A549 (cell line): Measurements from ENCODE around the gene GRSF1. TPM values are rescaled to one million over a fixed set of nuclear protein-coding genes. Genes with fewer than 3 reads are reported as not detected.

Experiments
- ATAC-seq, 2 experiments: fragments of 200-7000 bp in 1 of 2; fragments of >200 bp in 1 of 2; cut with Nextera tagmentation in 1 of 2; cut with Tn5 transposase in 1 of 2; 3 replicates each; pipeline versions ENCODE4 v1.8.0 to v1.9.1; 2018 to 2020; ENCODE audit warnings: mild to moderate bottlenecking in 1 of 2, moderate library complexity in 1 of 2
- CTCF ChIA-PET: fragments of 300-600 bp; sonication (Branson Sonifier 250); formaldehyde crosslinking; extraction: SDS; loops from one replicate; lab custom pipeline; 2021; ENCODE audit warnings: antibody characterized with exemption, inconsistent platforms; lab: Yijun Ruan, JAX
- POLR2A ChIA-PET: fragments of 350-600 bp; formaldehyde crosslinking; extraction: SDS; loops from one replicate; lab custom pipeline; 2021; ENCODE audit warnings: antibody characterized with exemption, inconsistent platforms; lab: Yijun Ruan, JAX
- DNase-seq, 2 experiments: peaks; one replicate each; pipeline versions ENCODE4 v3.0.0 to v3.0.0-alpha.2; 2011 to 2016; ENCODE audit warnings: low read depth in 1 of 2, low spot score in 1 of 2
- FAIRE-seq: peaks from 2 replicates; lab custom pipeline; 2011; peaks lifted over from hg19 to GRCh38; lab: Jason Lieb, UNC
- H3K27ac ChIP-seq, 2 experiments: fragments of >200 bp; sonication (Bioruptor Twin); formaldehyde crosslinking; 3 replicates each; pipeline ENCODE4 v1.5.1; 2016 to 2017
- H3K4me1 ChIP-seq: fragments of >200 bp; sonication (Bioruptor Twin); formaldehyde crosslinking; 3 replicates; pipeline ENCODE4 v1.6.1; 2016
- H3K4me2 ChIP-seq: fragments of >200 bp; sonication (Bioruptor Twin); formaldehyde crosslinking; 3 replicates; pipeline ENCODE4 v1.6.1; 2016
- H3K4me3 ChIP-seq: fragments of >200 bp; sonication (Bioruptor Twin); formaldehyde crosslinking; 3 replicates; pipeline ENCODE4 v1.5.1; 2016
- H3K9me3 ChIP-seq: fragments of >200 bp; sonication (Bioruptor Twin); formaldehyde crosslinking; 3 replicates; pipeline ENCODE4 v1.6.1; 2016
- CBX8 ChIP-seq: fragments of 200-600 bp; sonication (generic); IDR thresholded peaks from 2 replicates; pipeline ENCODE4 v1.6.1; 2016
- CHD2 ChIP-seq: fragments of 150-350 bp; IDR thresholded peaks from 2 replicates; pipeline ENCODE4 v1.6.1; 2014; ENCODE audit warnings: low read length; ENCODE audit not compliant: partially characterized antibody
- EHMT2 ChIP-seq: fragments of 200-600 bp; sonication (generic); IDR thresholded peaks from 2 replicates; pipeline ENCODE4 v1.6.1; 2016; ENCODE audit warnings: antibody characterized with exemption, low read depth, mild to moderate bottlenecking, moderate library complexity
- GATA3 ChIP-seq: IDR thresholded peaks from 2 replicates; pipeline ENCODE4 v1.6.1; 2012; ENCODE audit warnings: borderline replicate concordance
- HDAC2 ChIP-seq: fragments of 200-600 bp; sonication (generic); IDR thresholded peaks from 2 replicates; pipeline ENCODE4 v1.6.1; 2016
- HOXB5 ChIP-seq: fragments of 250-450 bp; sonication (Bioruptor Pico); IDR thresholded peaks from 2 replicates; pipeline ENCODE4 v1.5.0; 2020; ENCODE audit warnings: mild to moderate bottlenecking, moderate library complexity
- KDM1A ChIP-seq: fragments of 200-600 bp; sonication (generic); IDR thresholded peaks from 2 replicates; pipeline ENCODE4 v1.6.1; 2016; ENCODE audit warnings: low read depth, mild to moderate bottlenecking
- KDM5A ChIP-seq: fragments of 200-600 bp; sonication (generic); IDR thresholded peaks from 2 replicates; pipeline ENCODE4 v1.6.1; 2016; ENCODE audit warnings: antibody characterized with exemption, mild to moderate bottlenecking
- MAFK ChIP-seq: fragments of 450-650 bp; IDR thresholded peaks from 2 replicates; pipeline ENCODE4 v1.6.1; 2014; ENCODE audit not compliant: partially characterized antibody
- MAZ ChIP-seq: fragments of 150-350 bp; IDR thresholded peaks from 2 replicates; pipeline ENCODE4 v1.6.1; 2014; ENCODE audit warnings: antibody characterized with exemption, low read depth, low read length, borderline replicate concordance
- POLR2A ChIP-seq: IDR thresholded peaks from 2 replicates; pipeline ENCODE4 v1.6.1; 2012; ENCODE audit warnings: mild to moderate bottlenecking, low read length
- RCOR1 ChIP-seq: fragments of 150-350 bp; IDR thresholded peaks from 2 replicates; pipeline ENCODE4 v1.6.1; 2014; ENCODE audit warnings: antibody characterized with exemption, low read length, low read depth
- RFX5 ChIP-seq: fragments of 450-650 bp; IDR thresholded peaks from 2 replicates; pipeline ENCODE4 v1.7.1; 2014; ENCODE audit warnings: antibody characterized with exemption, mild to moderate bottlenecking, moderate library complexity
- RNF2 ChIP-seq: fragments of 200-600 bp; sonication (generic); IDR thresholded peaks from 2 replicates; pipeline ENCODE4 v1.6.1; 2016; ENCODE audit warnings: low read depth, mild to moderate bottlenecking, antibody characterized with exemption, moderate library complexity, borderline replicate concordance
- TFCP2L1 ChIP-seq: fragments of 250-450 bp; sonication (Bioruptor Pico); IDR thresholded peaks from 2 replicates; pipeline ENCODE4 v1.5.0; 2021; ENCODE audit warnings: mild to moderate bottlenecking
- ZC3H11A ChIP-seq: fragments of 450-650 bp; IDR thresholded peaks from 2 replicates; pipeline ENCODE4 v1.6.1; 2014; ENCODE audit warnings: antibody characterized with exemption, mild to moderate bottlenecking
- ZSCAN20 ChIP-seq: fragments of 250-450 bp; sonication (Bioruptor Pico); IDR thresholded peaks from 2 replicates; pipeline ENCODE4 v1.8.0; 2022; ENCODE audit warnings: mild to moderate bottlenecking, moderate library complexity
- WGBS: methylation state at CpG from one replicate; pipeline ENCODE4 v1.1.6; 2017; ENCODE audit errors: missing lambda C conversion rate; 5-methylcytosine and 5-hydroxymethylcytosine counted together
- polyA plus RNA-seq, 4 experiments: library from polyadenylated mRNA; depleted of rRNA in 3 of 4; stranded (reverse); fragments of >200 nt; fragmentation: RNase III in 1 of 4; extraction: RNeasy Plus Mini Kit Qiagen cat#74134 plus additional on column Dnase treatment in 1 of 4; gene quantifications; 2 replicates in 3 of 4; 3 replicates in 1 of 4; pipeline ENCODE4 v1.2.3, GENCODE V29; 2011 to 2017
- TF ChIP-seq, protein P1 (sequence below): fragments of >200 bp; sonication (Bioruptor Twin); formaldehyde crosslinking; IDR thresholded peaks from 2 replicates; pipeline ENCODE4 v1.6.1; 2016
- TF ChIP-seq, protein P2 (sequence below): fragments of 200-600 bp; sonication (generic); IDR thresholded peaks from 2 replicates; pipeline ENCODE4 v1.6.1; 2016; ENCODE audit warnings: antibody characterized with exemption, mild to moderate bottlenecking, moderate library complexity
- TF ChIP-seq, protein P3 (sequence below): IDR thresholded peaks from 2 replicates; pipeline ENCODE4 v1.6.1; 2012

The GRSF1 gene
- polyA plus RNA-seq, 2 of the 4 experiments (the other 2 are of a cell fraction) = 94.3 to 112 TPM

DNA sequence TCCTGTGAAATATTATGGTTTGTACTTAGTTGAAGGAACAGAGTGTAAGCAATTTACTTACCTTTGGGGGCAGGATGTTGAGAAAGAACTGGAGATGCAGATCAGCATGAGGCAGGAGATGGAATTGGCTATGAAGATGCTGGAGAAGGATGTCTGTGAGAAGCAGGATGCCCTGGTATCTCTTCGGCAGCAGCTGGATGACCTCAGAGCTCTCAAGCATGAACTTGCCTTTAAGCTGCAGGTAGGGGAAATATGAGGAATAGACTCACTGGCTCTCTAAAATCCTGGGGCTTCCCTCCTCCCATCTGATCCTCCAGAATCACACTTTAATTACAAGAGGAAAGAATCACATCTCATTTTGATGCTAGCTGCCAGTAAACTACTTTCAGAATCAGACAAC is 51.0 kb downstream of the GRSF1 start:
- ATAC-seq = no peak
- no peak overlapping the region for H3K27ac ChIP-seq
- no peak for DNase-seq
- H3K4me1 ChIP-seq = no peaks in the 10 kb centered on the region
- WGBS = 86% methylated on average over 1 of the region's 1 CpG
- TF ChIP-seq, protein P1, sequence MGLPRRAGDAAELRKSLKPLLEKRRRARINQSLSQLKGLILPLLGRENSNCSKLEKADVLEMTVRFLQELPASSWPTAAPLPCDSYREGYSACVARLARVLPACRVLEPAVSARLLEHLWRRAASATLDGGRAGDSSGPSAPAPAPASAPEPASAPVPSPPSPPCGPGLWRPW = no peak
- TF ChIP-seq RNF2 (no peak), RCOR1 (no peak), HDAC2 (no peak), ZSCAN20 (CRISPR knock-in tag) (no peak), ZC3H11A (no peak), HOXB5 (CRISPR knock-in tag) (no peak), POLR2A (no peak), TFCP2L1 (CRISPR knock-in tag) (no peak), MAZ (no peak), MAFK (no peak), KDM1A (no peak), CHD2 (no peak), GATA3 (no peak), EHMT2 (no peak), CBX8 (no peak), KDM5A (no peak), RFX5 (no peak)
- TF ChIP-seq, protein P2, sequence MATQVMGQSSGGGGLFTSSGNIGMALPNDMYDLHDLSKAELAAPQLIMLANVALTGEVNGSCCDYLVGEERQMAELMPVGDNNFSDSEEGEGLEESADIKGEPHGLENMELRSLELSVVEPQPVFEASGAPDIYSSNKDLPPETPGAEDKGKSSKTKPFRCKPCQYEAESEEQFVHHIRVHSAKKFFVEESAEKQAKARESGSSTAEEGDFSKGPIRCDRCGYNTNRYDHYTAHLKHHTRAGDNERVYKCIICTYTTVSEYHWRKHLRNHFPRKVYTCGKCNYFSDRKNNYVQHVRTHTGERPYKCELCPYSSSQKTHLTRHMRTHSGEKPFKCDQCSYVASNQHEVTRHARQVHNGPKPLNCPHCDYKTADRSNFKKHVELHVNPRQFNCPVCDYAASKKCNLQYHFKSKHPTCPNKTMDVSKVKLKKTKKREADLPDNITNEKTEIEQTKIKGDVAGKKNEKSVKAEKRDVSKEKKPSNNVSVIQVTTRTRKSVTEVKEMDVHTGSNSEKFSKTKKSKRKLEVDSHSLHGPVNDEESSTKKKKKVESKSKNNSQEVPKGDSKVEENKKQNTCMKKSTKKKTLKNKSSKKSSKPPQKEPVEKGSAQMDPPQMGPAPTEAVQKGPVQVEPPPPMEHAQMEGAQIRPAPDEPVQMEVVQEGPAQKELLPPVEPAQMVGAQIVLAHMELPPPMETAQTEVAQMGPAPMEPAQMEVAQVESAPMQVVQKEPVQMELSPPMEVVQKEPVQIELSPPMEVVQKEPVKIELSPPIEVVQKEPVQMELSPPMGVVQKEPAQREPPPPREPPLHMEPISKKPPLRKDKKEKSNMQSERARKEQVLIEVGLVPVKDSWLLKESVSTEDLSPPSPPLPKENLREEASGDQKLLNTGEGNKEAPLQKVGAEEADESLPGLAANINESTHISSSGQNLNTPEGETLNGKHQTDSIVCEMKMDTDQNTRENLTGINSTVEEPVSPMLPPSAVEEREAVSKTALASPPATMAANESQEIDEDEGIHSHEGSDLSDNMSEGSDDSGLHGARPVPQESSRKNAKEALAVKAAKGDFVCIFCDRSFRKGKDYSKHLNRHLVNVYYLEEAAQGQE = no peak
- TF ChIP-seq, protein P3, sequence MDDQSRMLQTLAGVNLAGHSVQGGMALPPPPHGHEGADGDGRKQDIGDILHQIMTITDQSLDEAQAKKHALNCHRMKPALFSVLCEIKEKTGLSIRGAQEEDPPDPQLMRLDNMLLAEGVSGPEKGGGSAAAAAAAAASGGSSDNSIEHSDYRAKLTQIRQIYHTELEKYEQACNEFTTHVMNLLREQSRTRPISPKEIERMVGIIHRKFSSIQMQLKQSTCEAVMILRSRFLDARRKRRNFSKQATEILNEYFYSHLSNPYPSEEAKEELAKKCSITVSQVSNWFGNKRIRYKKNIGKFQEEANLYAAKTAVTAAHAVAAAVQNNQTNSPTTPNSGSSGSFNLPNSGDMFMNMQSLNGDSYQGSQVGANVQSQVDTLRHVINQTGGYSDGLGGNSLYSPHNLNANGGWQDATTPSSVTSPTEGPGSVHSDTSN = no peak
- H3K4me3 ChIP-seq = no peak overlapping the region
- POLR2A ChIA-PET = no interaction called here
- CTCF ChIA-PET = no interaction called here
- H3K9me3 ChIP-seq = no peaks in the 10 kb centered on the region
- no peak overlapping the region for H3K4me2 ChIP-seq
- no peak for FAIRE-seq

DNA sequence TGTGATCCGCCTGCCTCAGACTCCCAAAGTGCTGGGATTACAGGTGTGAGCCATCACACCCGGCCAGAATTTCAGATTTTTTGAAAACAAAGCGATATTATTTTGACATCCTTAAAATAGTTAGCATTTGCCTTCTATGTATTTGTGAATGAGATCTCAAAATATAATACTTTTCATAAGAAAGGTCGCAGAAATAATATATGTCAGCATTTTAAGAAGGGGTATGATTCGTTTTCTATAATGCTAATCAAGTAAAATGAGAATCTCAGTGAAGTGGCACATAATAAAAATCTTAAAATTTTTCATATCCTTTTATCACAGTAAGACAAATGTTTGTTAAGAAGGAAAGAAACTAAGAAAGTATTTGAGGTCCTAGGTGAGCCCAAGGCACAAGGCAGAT is 52.2 kb downstream of the GRSF1 start:
- WGBS = 97% methylated on average over 5 of the region's 5 CpGs
- no peak for FAIRE-seq
- H3K4me3 ChIP-seq = no peak overlapping the region
- ChIA-PET POLR2A (no interaction called here), CTCF (interaction anchor here (0.7 kb wide), 1 partner anchor 87 kb away, joined by 4 read pairs; no protein-coding TSS in a partner anchor)
- TF ChIP-seq, protein P3 = no peak
- peak; percentile 46 for TF ChIP-seq MAFK
- no peak overlapping the region for H3K27ac ChIP-seq
- DNase-seq = no peak
- no peak overlapping the region for H3K4me2 ChIP-seq
- ATAC-seq = no peak
- H3K9me3 ChIP-seq = no peaks in the 10 kb centered on the region
- H3K4me1 ChIP-seq = no peaks in the 10 kb centered on the region
